A673 (cell line): ENCODE results near the gene ADAMTS12.

Experiments
- EZH2 ChIP-seq: fragments of 200-600 bp; sonication (generic); IDR thresholded peaks from 2 replicates; pipeline ENCODE4 v1.6.1; 2017; ENCODE audit warnings: borderline replicate concordance, low read depth, mild to moderate bottlenecking, mixed read lengths, antibody characterized with exemption, low read length; ENCODE audit not compliant: poor library complexity, severe bottlenecking
- TF ChIP-seq, protein P1 (sequence below): fragments of 300-800, 200-600 bp; sonication (generic); conservative IDR thresholded peaks from 2 replicates; pipeline ENCODE4 v1.5.1; 2017; ENCODE audit warnings: low read depth, mild to moderate bottlenecking, antibody characterized with exemption, low read length, moderate library complexity, mixed read lengths

- TF ChIP-seq, protein P1, sequence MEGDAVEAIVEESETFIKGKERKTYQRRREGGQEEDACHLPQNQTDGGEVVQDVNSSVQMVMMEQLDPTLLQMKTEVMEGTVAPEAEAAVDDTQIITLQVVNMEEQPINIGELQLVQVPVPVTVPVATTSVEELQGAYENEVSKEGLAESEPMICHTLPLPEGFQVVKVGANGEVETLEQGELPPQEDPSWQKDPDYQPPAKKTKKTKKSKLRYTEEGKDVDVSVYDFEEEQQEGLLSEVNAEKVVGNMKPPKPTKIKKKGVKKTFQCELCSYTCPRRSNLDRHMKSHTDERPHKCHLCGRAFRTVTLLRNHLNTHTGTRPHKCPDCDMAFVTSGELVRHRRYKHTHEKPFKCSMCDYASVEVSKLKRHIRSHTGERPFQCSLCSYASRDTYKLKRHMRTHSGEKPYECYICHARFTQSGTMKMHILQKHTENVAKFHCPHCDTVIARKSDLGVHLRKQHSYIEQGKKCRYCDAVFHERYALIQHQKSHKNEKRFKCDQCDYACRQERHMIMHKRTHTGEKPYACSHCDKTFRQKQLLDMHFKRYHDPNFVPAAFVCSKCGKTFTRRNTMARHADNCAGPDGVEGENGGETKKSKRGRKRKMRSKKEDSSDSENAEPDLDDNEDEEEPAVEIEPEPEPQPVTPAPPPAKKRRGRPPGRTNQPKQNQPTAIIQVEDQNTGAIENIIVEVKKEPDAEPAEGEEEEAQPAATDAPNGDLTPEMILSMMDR, result no peak
- no peak for TF ChIP-seq EZH2
Observed at GRCh38 chr5:33834334-33834733, 57.5 kb downstream of the ADAMTS12 start.
